IMR-90 (cell line): ENCODE measurements around the gene LY9.

Experiments used
- MAFK ChIP-seq: IDR thresholded peaks from 2 replicates; pipeline ENCODE4 v1.6.1; 2012; ENCODE audit warnings: low read depth, low read length, improper control_type of control experiment
- MXI1 ChIP-seq: IDR thresholded peaks from 2 replicates; pipeline ENCODE4 v1.6.1; 2012; ENCODE audit warnings: low read depth, mild to moderate bottlenecking, low read length, moderate library complexity, borderline replicate concordance
- POLR2A ChIP-seq: IDR thresholded peaks from 2 replicates; pipeline ENCODE4 v1.6.1; 2012; ENCODE audit warnings: mild to moderate bottlenecking, low read depth, low read length
- RAD21 ChIP-seq: IDR thresholded peaks from 2 replicates; pipeline ENCODE4 v1.6.1; 2012; ENCODE audit warnings: low read length, improper control_type of control experiment
- RFX5 ChIP-seq: IDR thresholded peaks from 2 replicates; pipeline ENCODE4 v1.8.0; 2012; ENCODE audit warnings: low read depth, mild to moderate bottlenecking, low read length, moderate library complexity
- SMC3 ChIP-seq: fragments of 150-350 bp; IDR thresholded peaks from 2 replicates; pipeline ENCODE4 v1.6.1; 2016; ENCODE audit warnings: low read depth, mild to moderate bottlenecking, antibody characterized with exemption, low read length, moderate library complexity
- TF ChIP-seq, protein P1 (sequence below): conservative IDR thresholded peaks from 2 replicates; pipeline ENCODE4 v1.5.1; 2012; ENCODE audit warnings: mild to moderate bottlenecking, low read depth, low read length, improper control_type of control experiment

DNA sequence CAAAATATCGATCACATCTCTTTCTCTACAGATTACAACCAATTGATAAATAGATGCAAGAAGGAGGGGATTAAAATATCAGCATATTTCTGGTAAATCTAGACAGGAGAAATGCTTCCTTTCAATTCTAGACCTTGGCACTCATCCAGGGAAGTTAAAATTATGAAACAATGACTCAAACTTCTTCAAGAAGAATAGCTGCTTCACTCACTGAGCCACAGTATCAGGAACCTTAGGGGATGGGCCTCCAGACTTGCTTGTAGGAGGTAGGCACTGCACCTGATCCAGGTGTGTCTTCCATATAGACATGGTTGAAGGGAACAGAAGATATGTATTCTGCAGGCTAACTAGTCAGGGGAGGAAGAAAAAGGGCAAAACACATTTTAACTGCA is 47.1 kb upstream of the LY9 start:
- TF ChIP-seq, protein P1, sequence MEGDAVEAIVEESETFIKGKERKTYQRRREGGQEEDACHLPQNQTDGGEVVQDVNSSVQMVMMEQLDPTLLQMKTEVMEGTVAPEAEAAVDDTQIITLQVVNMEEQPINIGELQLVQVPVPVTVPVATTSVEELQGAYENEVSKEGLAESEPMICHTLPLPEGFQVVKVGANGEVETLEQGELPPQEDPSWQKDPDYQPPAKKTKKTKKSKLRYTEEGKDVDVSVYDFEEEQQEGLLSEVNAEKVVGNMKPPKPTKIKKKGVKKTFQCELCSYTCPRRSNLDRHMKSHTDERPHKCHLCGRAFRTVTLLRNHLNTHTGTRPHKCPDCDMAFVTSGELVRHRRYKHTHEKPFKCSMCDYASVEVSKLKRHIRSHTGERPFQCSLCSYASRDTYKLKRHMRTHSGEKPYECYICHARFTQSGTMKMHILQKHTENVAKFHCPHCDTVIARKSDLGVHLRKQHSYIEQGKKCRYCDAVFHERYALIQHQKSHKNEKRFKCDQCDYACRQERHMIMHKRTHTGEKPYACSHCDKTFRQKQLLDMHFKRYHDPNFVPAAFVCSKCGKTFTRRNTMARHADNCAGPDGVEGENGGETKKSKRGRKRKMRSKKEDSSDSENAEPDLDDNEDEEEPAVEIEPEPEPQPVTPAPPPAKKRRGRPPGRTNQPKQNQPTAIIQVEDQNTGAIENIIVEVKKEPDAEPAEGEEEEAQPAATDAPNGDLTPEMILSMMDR = no peak
- no peak for TF ChIP-seq MXI1
- TF ChIP-seq MAFK = no peak
- TF ChIP-seq SMC3 = no peak
- TF ChIP-seq RAD21 = no peak
- TF ChIP-seq RFX5 = no peak
- TF ChIP-seq POLR2A = no peak
